GM21526 (cell line): Measurements from ENCODE around the gene CALN1.
"Not testable (repeated sequence)": the region's sequence is repeated elsewhere in the genome, so short reads cannot be mapped to it uniquely, and the experiment has no call there.

ENCODE experiments used
- ATAC-seq: cut with Tn5 transposase; IDR thresholded peaks from one replicate; pipeline ENCODE4 v1.9.1; 2021; ENCODE audit warnings: moderate library complexity; ENCODE audit not compliant: unreplicated experiment, low FRiP score

Gene CALN1

GRCh38 chr7:72007018-72007417 is 405.1 kb downstream of the CALN1 start:
- ATAC-seq: no peak

GRCh38 chr7:72003236-72003635 is 408.9 kb downstream of the CALN1 start:
- no peak for ATAC-seq

- no peak for ATAC-seq
Measured at GRCh38 chr7:71996141-71996540, 416.0 kb downstream of the CALN1 start.

- no peak for ATAC-seq
Measured at GRCh38 chr7:71995111-71995510, 417.0 kb downstream of the CALN1 start.

GRCh38 chr7:71991586-71991985 is 420.6 kb downstream of the CALN1 start:
- no peak for ATAC-seq

GRCh38 chr7:71990138-71990462 is 422.0 kb downstream of the CALN1 start:
- no peak for ATAC-seq

- ATAC-seq: no peak
Measured at GRCh38 chr7:71988201-71988600, 423.9 kb downstream of the CALN1 start.

- ATAC-seq: no peak
Measured at GRCh38 chr7:71987200-71987767, 424.9 kb downstream of the CALN1 start.

GRCh38 chr7:71984348-71984747 is 427.8 kb downstream of the CALN1 start:
- ATAC-seq: no peak

- ATAC-seq: no peak
Measured at GRCh38 chr7:71982851-71983250, 429.3 kb downstream of the CALN1 start.

- ATAC-seq: no peak
Measured at GRCh38 chr7:71976645-71977044, 435.5 kb downstream of the CALN1 start.

GRCh38 chr7:71974611-71975010 is 437.5 kb downstream of the CALN1 start:
- ATAC-seq: no peak

GRCh38 chr7:71972534-71972933 is 439.6 kb downstream of the CALN1 start:
- no peak for ATAC-seq

- ATAC-seq: no peak
Measured at GRCh38 chr7:71970725-71971124, 441.4 kb downstream of the CALN1 start.

- ATAC-seq: no peak
Measured at GRCh38 chr7:71962636-71963035, 449.5 kb downstream of the CALN1 start.

- ATAC-seq: no peak
Measured at GRCh38 chr7:71961283-71961682, 450.9 kb downstream of the CALN1 start.

GRCh38 chr7:71942115-71942514 is 470.0 kb downstream of the CALN1 start:
- ATAC-seq: no peak

GRCh38 chr7:71937840-71938371 is 474.2 kb downstream of the CALN1 start:
- ATAC-seq: no peak

GRCh38 chr7:71935674-71936073 is 476.5 kb downstream of the CALN1 start:
- ATAC-seq: no peak

GRCh38 chr7:71933426-71933825 is 478.7 kb downstream of the CALN1 start:
- ATAC-seq: no peak

GRCh38 chr7:71925663-71926062 is 486.5 kb downstream of the CALN1 start:
- ATAC-seq: no peak

- not testable (repeated sequence) for ATAC-seq
Measured at GRCh38 chr7:71914204-71914603, 497.9 kb downstream of the CALN1 start.

GRCh38 chr7:71912476-71912875 is 499.7 kb downstream of the CALN1 start:
- no peak for ATAC-seq
